GM23338 (cell line): ENCODE results near the gene SLC23A2. TPM values are rescaled to one million over a fixed set of nuclear protein-coding genes. Genes with fewer than 3 reads are reported as not detected.
"Not testable (repeated sequence)": the region's sequence is repeated elsewhere in the genome, so short reads cannot be mapped to it uniquely, and the experiment has no call there.

Experiments used
- ATAC-seq: fragments of 200-7000 bp; cut with Tn5 transposase; 3 replicates; pipeline ENCODE4 v1.9.1; 2020
- DNase-seq: peaks from one replicate; pipeline ENCODE4 v3.0.0-alpha.2; 2015; ENCODE audit warnings: low spot score
- H2AFZ ChIP-seq: fragments of 200-600 bp; sonication (generic); 2 replicates; pipeline ENCODE4 v1.8.0; 2016; ENCODE audit warnings: antibody characterized with exemption, mild to moderate bottlenecking, moderate library complexity
- H3F3A ChIP-seq: fragments of 200-600 bp; sonication (generic); replicated peaks from 2 replicates; pipeline ENCODE4 v1.8.0; 2017; ENCODE audit warnings: antibody characterized with exemption, mixed run types, low read depth
- H3K27ac ChIP-seq: fragments of 200-600 bp; sonication (generic); 2 replicates; pipeline ENCODE4 v1.6.1; 2016; ENCODE audit warnings: low read depth
- H3K27me3 ChIP-seq: fragments of 200-600 bp; sonication (generic); 2 replicates; pipeline ENCODE4 v1.8.0; 2016; ENCODE audit warnings: mild to moderate bottlenecking, mixed run types, moderate library complexity; ENCODE audit not compliant: insufficient read depth
- H3K36me3 ChIP-seq: fragments of 200-600 bp; sonication (generic); 2 replicates; pipeline ENCODE4 v1.8.0; 2016; ENCODE audit warnings: mild to moderate bottlenecking; ENCODE audit not compliant: insufficient read depth
- H3K4me1 ChIP-seq: fragments of 200-600 bp; sonication (generic); 2 replicates; pipeline ENCODE4 v1.8.0; 2016; ENCODE audit warnings: mild to moderate bottlenecking, moderate library complexity; ENCODE audit not compliant: insufficient read depth
- H3K4me2 ChIP-seq: fragments of 200-600 bp; sonication (generic); 2 replicates; pipeline ENCODE4 v1.7.1; 2017; ENCODE audit warnings: mixed run types
- H3K4me3 ChIP-seq: fragments of 200-600 bp; sonication (generic); 2 replicates; pipeline ENCODE4 v1.6.1; 2016; ENCODE audit warnings: mixed run types
- H3K79me2 ChIP-seq: fragments of 200-600 bp; sonication (generic); replicated peaks from 2 replicates; pipeline ENCODE4 v1.8.0; 2017; ENCODE audit warnings: mild to moderate bottlenecking; ENCODE audit not compliant: insufficient read depth
- H3K9me2 ChIP-seq: fragments of 200-600 bp; sonication (generic); 2 replicates; pipeline ENCODE4 v1.8.0; 2017; ENCODE audit not compliant: insufficient read depth
- H4K20me1 ChIP-seq: fragments of 200-600 bp; sonication (generic); replicated peaks from 2 replicates; pipeline ENCODE4 v1.8.0; 2017; ENCODE audit warnings: mild to moderate bottlenecking; ENCODE audit not compliant: insufficient read depth
- H3K27ac Mint-ChIP-seq: 2 replicates; pipeline ENCODE4 v1.8.0; 2020; ENCODE audit warnings: inconsistent platforms, mild to moderate bottlenecking, moderate library complexity, mixed read lengths
- H3K27me3 Mint-ChIP-seq: 3 replicates; pipeline ENCODE4 v1.8.0; 2022; ENCODE audit warnings: low read depth, mild to moderate bottlenecking, moderate library complexity, mixed read lengths, inconsistent platforms; ENCODE audit not compliant: insufficient read depth, poor library complexity
- H3K36me3 Mint-ChIP-seq: 3 replicates; pipeline ENCODE4 v1.8.0; 2021; ENCODE audit warnings: low read depth, mild to moderate bottlenecking, inconsistent platforms, moderate library complexity, mixed read lengths
- H3K4me1 Mint-ChIP-seq: 3 replicates; pipeline ENCODE4 v1.8.0; 2020; ENCODE audit warnings: mild to moderate bottlenecking, inconsistent platforms, mixed read lengths
- H3K4me3 Mint-ChIP-seq: 3 replicates; pipeline ENCODE4 v1.8.0; 2021; ENCODE audit warnings: moderate library complexity, mild to moderate bottlenecking, inconsistent platforms, mixed read lengths
- H3K9me3 Mint-ChIP-seq: 3 replicates; pipeline ENCODE4 v1.8.0; 2020; ENCODE audit warnings: moderate library complexity, mild to moderate bottlenecking, inconsistent platforms, mixed read lengths
- POLR2AphosphoS5 ChIP-seq: IDR thresholded peaks from 2 replicates; pipeline ENCODE4 v1.6.1; 2016; ENCODE audit warnings: antibody characterized with exemption, low read depth
- REST ChIP-seq: IDR thresholded peaks from one replicate; pipeline ENCODE4 v1.6.1; 2018; ENCODE audit warnings: antibody characterized with exemption; ENCODE audit not compliant: unreplicated experiment
- ZNF331 ChIP-seq: fragments of 250-450 bp; sonication (Bioruptor Pico); IDR thresholded peaks from 2 replicates; pipeline ENCODE4 v1.5.0; 2020; ENCODE audit warnings: low read depth, mild to moderate bottlenecking, moderate library complexity
- ZNF462 ChIP-seq: fragments of 250-450 bp; sonication (Bioruptor Pico); IDR thresholded peaks from 2 replicates; pipeline ENCODE4 v1.5.0; 2020; ENCODE audit warnings: mild to moderate bottlenecking, moderate library complexity
- polyA plus RNA-seq: library from polyadenylated mRNA; unstranded; fragments of >200 nt; fragmentation: Nextera tagmentation; extraction: Ambion mirVana; gene quantifications from 2 replicates; pipeline ENCODE4 v1.2.1, GENCODE V29; 2016
- total RNA-seq: library from RNA; depleted of rRNA; stranded (reverse); fragments of >200 nt; shearing (Covaris generic); gene quantifications from 2 replicates; pipeline ENCODE4 v1.2.3, GENCODE V29; 2014

The SLC23A2 gene
- total and polyA plus RNA-seq, 2 experiments from 2014 or later: 4.4 to 20.2 TPM

GRCh38 chr20:5005326-5005725, 4.0 kb upstream of the SLC23A2 start (continued):
- no peak for TF ChIP-seq ZNF462 (CRISPR knock-in tag)
- no peak for TF ChIP-seq POLR2AphosphoS5

- not testable (repeated sequence) for H3K27me3 ChIP-seq, H3K36me3 Mint-ChIP-seq, H3K4me3 Mint-ChIP-seq, H3K9me2 ChIP-seq, H3K27ac Mint-ChIP-seq, H2AFZ ChIP-seq, DNase-seq, H3K4me3 ChIP-seq, H3K4me2 ChIP-seq, H3K27ac ChIP-seq, H3K9me3 Mint-ChIP-seq, H4K20me1 ChIP-seq, H3K79me2 ChIP-seq, H3K4me1 ChIP-seq, H3F3A ChIP-seq, H3K36me3 ChIP-seq, ATAC-seq
- Mint-ChIP-seq H3K27me3 (peaks cover 11% of the 10 kb centered on the region), H3K4me1 (peaks cover 10% of the 10 kb centered on the region)
Measured at GRCh38 chr20:5004825-5005224, 3.5 kb upstream of the SLC23A2 start.

- Histone ChIP-seq H3K4me3 (no peak overlapping the region), H3K79me2 (peaks cover 17% of the 10 kb centered on the region), H3F3A (peaks cover 8% of the 10 kb centered on the region; the same call in 1 of the 2 replicates), H4K20me1 (peaks cover 7% of the 10 kb centered on the region; the same call in 1 of the 2 replicates), H3K4me2 (no peak overlapping the region), H2AFZ (no peak overlapping the region), H3K4me1 (peaks cover 6% of the 10 kb centered on the region; the same call in 1 of the 2 replicates), H3K27me3 (peaks cover 10% of the 10 kb centered on the region), H3K27ac (no peak overlapping the region), H3K9me2 (no peaks in the 10 kb centered on the region), H3K36me3 (no peaks in the 10 kb centered on the region)
- DNase-seq: no peak
- Mint-ChIP-seq H3K9me3 (no peaks in the 10 kb centered on the region), H3K4me1 (peaks cover 14% of the 10 kb centered on the region), H3K27ac (no peak overlapping the region), H3K36me3 (no peaks in the 10 kb centered on the region), H3K4me3 (no peak overlapping the region), H3K27me3 (peaks cover 11% of the 10 kb centered on the region)
- TF ChIP-seq REST: no peak
- TF ChIP-seq ZNF331 (CRISPR knock-in tag): no peak
- ATAC-seq: no peak
Measured at GRCh38 chr20:5003626-5004025, 2.3 kb upstream of the SLC23A2 start.
